ENCODE measurements around the gene EVI5L. TPM values are rescaled to one million over a fixed set of nuclear protein-coding genes. Genes with fewer than 3 reads are reported as not detected.
A peak's percentile ranks its signal among the peaks of the same experiment; 100 is the strongest.

Gene EVI5L
- total and polyA plus RNA-seq, 2 of the 13 experiments (the other 11 are each of a cell fraction or from before 2014, with no cell fraction given), result 1.7 to 2.4 TPM

GRCh38 chr19:7839476-7839875 lies 9.5 kb downstream of the EVI5L start:
- no peak overlapping the region for H3K4me3 ChIP-seq (replicated peaks in 1 of 3; ENCODE audit: insufficient read depth in 1 of 3, low read depth in 2 of 3, low read length in 3 of 3)

GRCh38 chr19:7840629-7841028 lies 10.6 kb downstream of the EVI5L start:
- no peaks in the 10 kb centered on the region for H4K20me1 ChIP-seq (ENCODE audit: insufficient read depth, low read length)
- no peak overlapping the region for H3K4me3 ChIP-seq (replicated peaks in 1 of 3; ENCODE audit: insufficient read depth in 1 of 3, low read depth in 2 of 3, low read length in 3 of 3)
- FAIRE-seq (no peak), DNase-seq (ENCODE audit: low spot score) (no peak), ATAC-seq (no peak)
- no peaks in the 10 kb centered on the region for H3K9me3 ChIP-seq (ENCODE audit: low read length)
- WGBS (ENCODE audit: low lambda C conversion rate), result 79% methylated on average over 8 of the region's 8 CpGs
- CTCF ChIA-PET (ENCODE audit: low intra/inter-chr PET ratio, low total read pairs), result no interaction called here
- intact Hi-C loops (cut with micrococcal nuclease; ENCODE audit: unreplicated experiment) (no loop called here), in situ Hi-C loops (cut with HindIII; ENCODE audit: extremely low pct_ligation_motif_present, low pct_unique_long_range_greater_than_20kb) (no loop called here)
- H3K4me2 ChIP-seq (ENCODE audit: low read depth, low read length), result no peak overlapping the region
- no TSS peak for BruUV-seq (replicated peaks)
- H3K27ac ChIP-seq (ENCODE audit: extremely low read length, insufficient read depth, low read length), result no peak overlapping the region
- H3K79me2 ChIP-seq (ENCODE audit: insufficient read depth, low read length), result no peaks in the 10 kb centered on the region
- no peak for TF ChIP-seq HMGXB3 (CRISPR knock-in tag; IDR thresholded peaks at IDR 0.05; ENCODE audit: borderline replicate concordance)
- TF ChIP-seq ZMYM3 (CRISPR knock-in tag; IDR thresholded peaks at IDR 0.05), result peak; percentile 66
- TF ChIP-seq ZNF607 (CRISPR knock-in tag; IDR thresholded peaks at IDR 0.05; ENCODE audit: borderline replicate concordance), result no peak
- no peak overlapping the region for H2AFZ ChIP-seq (ENCODE audit: low read length)
- no peaks in the 10 kb centered on the region for H3K36me3 ChIP-seq (replicated peaks in 1 of 2; ENCODE audit: control insufficient read depth in 1 of 2, insufficient read depth in 2 of 2, low read length in 2 of 2)
- H3K9ac ChIP-seq (ENCODE audit: insufficient read depth, low read depth, low read length), result no peak overlapping the region
- H3K4me1 ChIP-seq (ENCODE audit: insufficient read depth, low read length), result peaks cover 32% of the 10 kb centered on the region
- no peaks in the 10 kb centered on the region for H3K27me3 ChIP-seq (ENCODE audit: control insufficient read depth in 1 of 2, insufficient read depth in 2 of 2, low read length in 2 of 2)
- POLR2A ChIA-PET, result no interaction called here

More at GRCh38 chr19:7839476-7839875, 9.5 kb downstream of the EVI5L start:
- BruUV-seq (replicated peaks), result no TSS peak
- 59% methylated on average over 6 of the region's 6 CpGs for WGBS (ENCODE audit: low lambda C conversion rate)
- no peaks in the 10 kb centered on the region for H3K27me3 ChIP-seq (ENCODE audit: control insufficient read depth in 1 of 2, insufficient read depth in 2 of 2, low read length in 2 of 2)
- peaks cover 20% of the 10 kb centered on the region for H3K4me1 ChIP-seq (ENCODE audit: insufficient read depth, low read length)
- TF ChIP-seq ZNF121 (CRISPR knock-in tag; IDR thresholded peaks at IDR 0.05) (peak; percentile 67; the same call in 1 of the 2 replicates), ZMAT3 (CRISPR knock-in tag; conservative IDR thresholded peaks at IDR 0.05) (no peak)
- in situ Hi-C loops (cut with HindIII; ENCODE audit: extremely low pct_ligation_motif_present, low pct_unique_long_range_greater_than_20kb) (no loop called here), intact Hi-C loops (cut with micrococcal nuclease; ENCODE audit: unreplicated experiment) (no loop called here)
- H4K20me1 ChIP-seq (ENCODE audit: insufficient read depth, low read length), result no peaks in the 10 kb centered on the region
- no peak overlapping the region for H2AFZ ChIP-seq (ENCODE audit: low read length)
- no peaks in the 10 kb centered on the region for H3K9me3 ChIP-seq (ENCODE audit: low read length)
- H3K4me2 ChIP-seq (ENCODE audit: low read depth, low read length), result no peak overlapping the region
- ATAC-seq (no peak), DNase-seq (ENCODE audit: low spot score) (no peak), FAIRE-seq (no peak)
- no peaks in the 10 kb centered on the region for H3K36me3 ChIP-seq (replicated peaks in 1 of 2; ENCODE audit: control insufficient read depth in 1 of 2, insufficient read depth in 2 of 2, low read length in 2 of 2)
- H3K9ac ChIP-seq (ENCODE audit: insufficient read depth, low read depth, low read length), result no peak overlapping the region
- no peaks in the 10 kb centered on the region for H3K79me2 ChIP-seq (ENCODE audit: insufficient read depth, low read length)
- ChIA-PET POLR2A (no interaction called here), CTCF (ENCODE audit: low intra/inter-chr PET ratio, low total read pairs) (no interaction called here)
- no peak overlapping the region for H3K27ac ChIP-seq (ENCODE audit: extremely low read length, insufficient read depth, low read length)
